ENCODE data around the gene ARID3C.

DNA sequence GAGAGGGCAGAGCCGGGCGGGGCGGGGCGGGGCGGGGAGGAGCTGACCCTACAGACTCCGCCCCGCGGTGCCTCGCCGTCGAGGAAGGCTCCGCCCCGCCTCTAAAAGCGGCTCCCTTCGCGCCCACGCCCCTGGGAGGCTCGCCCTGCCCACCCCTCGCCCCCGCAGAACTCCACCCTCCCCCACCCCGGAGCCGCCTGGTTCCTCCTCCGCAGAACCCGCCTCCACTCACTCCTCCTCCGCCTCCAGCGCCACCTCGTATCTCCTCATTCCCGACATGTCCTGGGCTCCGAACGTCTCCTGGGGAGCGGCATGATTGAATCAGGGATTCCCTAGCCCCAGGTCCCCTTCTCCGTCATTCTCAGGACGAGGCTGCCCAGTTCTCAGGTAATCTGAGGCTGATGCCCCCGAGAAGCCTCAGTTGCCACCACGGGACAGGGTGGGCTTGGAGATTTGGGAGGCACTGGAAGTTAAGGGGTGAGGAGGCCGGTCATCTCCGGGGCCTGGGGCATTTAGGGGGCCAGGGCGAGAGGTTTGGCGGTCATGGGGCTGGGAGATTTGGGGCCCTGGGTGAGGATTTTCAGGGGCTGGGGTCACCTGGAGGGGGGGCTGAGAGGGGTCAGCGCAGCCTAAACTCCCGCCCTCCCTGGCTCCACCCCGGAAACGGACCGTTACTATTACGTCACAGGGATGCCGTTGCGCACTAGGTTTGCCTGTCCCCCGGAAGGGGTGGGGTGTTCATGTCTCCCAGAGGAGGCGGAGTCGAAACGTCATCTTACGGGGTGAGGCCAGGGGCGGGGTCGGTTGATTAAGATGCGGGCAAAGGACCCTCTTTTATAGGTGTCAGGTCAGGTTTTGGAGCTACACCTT is 36.8 kb upstream of the ARID3C start:
- TF ChIP-seq, protein P1, sequence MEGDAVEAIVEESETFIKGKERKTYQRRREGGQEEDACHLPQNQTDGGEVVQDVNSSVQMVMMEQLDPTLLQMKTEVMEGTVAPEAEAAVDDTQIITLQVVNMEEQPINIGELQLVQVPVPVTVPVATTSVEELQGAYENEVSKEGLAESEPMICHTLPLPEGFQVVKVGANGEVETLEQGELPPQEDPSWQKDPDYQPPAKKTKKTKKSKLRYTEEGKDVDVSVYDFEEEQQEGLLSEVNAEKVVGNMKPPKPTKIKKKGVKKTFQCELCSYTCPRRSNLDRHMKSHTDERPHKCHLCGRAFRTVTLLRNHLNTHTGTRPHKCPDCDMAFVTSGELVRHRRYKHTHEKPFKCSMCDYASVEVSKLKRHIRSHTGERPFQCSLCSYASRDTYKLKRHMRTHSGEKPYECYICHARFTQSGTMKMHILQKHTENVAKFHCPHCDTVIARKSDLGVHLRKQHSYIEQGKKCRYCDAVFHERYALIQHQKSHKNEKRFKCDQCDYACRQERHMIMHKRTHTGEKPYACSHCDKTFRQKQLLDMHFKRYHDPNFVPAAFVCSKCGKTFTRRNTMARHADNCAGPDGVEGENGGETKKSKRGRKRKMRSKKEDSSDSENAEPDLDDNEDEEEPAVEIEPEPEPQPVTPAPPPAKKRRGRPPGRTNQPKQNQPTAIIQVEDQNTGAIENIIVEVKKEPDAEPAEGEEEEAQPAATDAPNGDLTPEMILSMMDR (IDR thresholded peaks at IDR 0.05): no peak
- TF ChIP-seq EZH2 (IDR thresholded peaks at IDR 0.05) (no peak), EZH2phosphoT487 (IDR thresholded peaks at IDR 0.05) (no peak)
